ENCODE results near the gene HS6ST1.

The HS6ST1 gene

GRCh38 chr2:128298846-128299507, 19.7 kb downstream of the HS6ST1 start:
- DNase-seq (ENCODE audit: low read depth): no peak

- DNase-seq (ENCODE audit: low read depth): no peak
These were observed 20.4 kb downstream of the HS6ST1 start for GRCh38 chr2:128298286-128298685.

GRCh38 chr2:128293870-128294455, 24.7 kb downstream of the HS6ST1 start:
- DNase-seq (ENCODE audit: low read depth): no peak

- DNase-seq (ENCODE audit: low read depth): no peak
These were observed 25.3 kb downstream of the HS6ST1 start for GRCh38 chr2:128293426-128293755.

- DNase-seq (ENCODE audit: low read depth): no peak
These were observed 25.9 kb downstream of the HS6ST1 start for GRCh38 chr2:128292599-128293425.

GRCh38 chr2:128291844-128292598, 26.6 kb downstream of the HS6ST1 start:
- DNase-seq (ENCODE audit: low read depth): no peak

- DNase-seq (ENCODE audit: low read depth): no peak
These were observed 27.4 kb downstream of the HS6ST1 start for GRCh38 chr2:128291161-128291843.

- no peak for DNase-seq (ENCODE audit: low read depth)
These were observed 28.3 kb downstream of the HS6ST1 start for GRCh38 chr2:128290356-128290755.

- DNase-seq (ENCODE audit: low read depth): no peak
These were observed 29.2 kb downstream of the HS6ST1 start for GRCh38 chr2:128289439-128289838.

GRCh38 chr2:128288781-128289180, 29.9 kb downstream of the HS6ST1 start:
- DNase-seq (ENCODE audit: low read depth): no peak

- no peak for DNase-seq (ENCODE audit: low read depth)
These were observed 30.6 kb downstream of the HS6ST1 start for GRCh38 chr2:128287780-128288735.

GRCh38 chr2:128286905-128287779, 31.5 kb downstream of the HS6ST1 start:
- DNase-seq (ENCODE audit: low read depth): no peak

- DNase-seq (ENCODE audit: low read depth): no peak
These were observed 32.5 kb downstream of the HS6ST1 start for GRCh38 chr2:128286011-128286721.

- DNase-seq (ENCODE audit: low read depth): no peak
These were observed 33.2 kb downstream of the HS6ST1 start for GRCh38 chr2:128285329-128285931.

GRCh38 chr2:128284841-128285240, 33.8 kb downstream of the HS6ST1 start:
- no peak for DNase-seq (ENCODE audit: low read depth)

- DNase-seq (ENCODE audit: low read depth): no peak
These were observed 34.6 kb downstream of the HS6ST1 start for GRCh38 chr2:128284037-128284441.

GRCh38 chr2:128282976-128283810, 35.5 kb downstream of the HS6ST1 start:
- no peak for DNase-seq (ENCODE audit: low read depth)
